HG02885 (cell line): ENCODE data around the gene ITGA8.

Experiments
- ATAC-seq: cut with Tn5 transposase; IDR thresholded peaks from one replicate; pipeline ENCODE4 v1.9.1; 2021; ENCODE audit warnings: mild to moderate bottlenecking; ENCODE audit not compliant: unreplicated experiment, poor library complexity

ITGA8 gene

DNA sequence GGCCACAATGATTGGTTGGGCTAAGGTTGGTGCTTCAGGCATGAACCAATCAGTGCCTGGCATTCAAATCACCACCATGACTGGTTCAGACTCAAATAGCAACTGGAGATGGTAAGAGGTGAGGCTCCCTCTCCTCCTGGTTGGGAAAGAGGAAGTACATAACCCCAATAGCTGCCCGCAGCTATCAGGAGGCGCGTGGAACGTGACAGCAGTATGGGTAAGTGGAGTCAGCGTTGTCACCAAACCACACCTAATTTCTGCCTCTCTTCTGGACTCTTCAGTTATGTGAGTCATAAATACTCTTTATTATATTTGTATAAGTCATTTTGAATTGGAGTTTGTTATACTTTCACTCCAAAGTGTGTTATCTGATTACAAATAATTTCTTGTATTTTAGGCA is 17.9 kb upstream of the ITGA8 start:
- ATAC-seq, result no peak

- ATAC-seq, result no peak
Observed at GRCh38 chr10:15735763-15736162, 16.0 kb upstream of the ITGA8 start.

- no peak for ATAC-seq
Observed at GRCh38 chr10:15730341-15730740, 10.6 kb upstream of the ITGA8 start.

DNA sequence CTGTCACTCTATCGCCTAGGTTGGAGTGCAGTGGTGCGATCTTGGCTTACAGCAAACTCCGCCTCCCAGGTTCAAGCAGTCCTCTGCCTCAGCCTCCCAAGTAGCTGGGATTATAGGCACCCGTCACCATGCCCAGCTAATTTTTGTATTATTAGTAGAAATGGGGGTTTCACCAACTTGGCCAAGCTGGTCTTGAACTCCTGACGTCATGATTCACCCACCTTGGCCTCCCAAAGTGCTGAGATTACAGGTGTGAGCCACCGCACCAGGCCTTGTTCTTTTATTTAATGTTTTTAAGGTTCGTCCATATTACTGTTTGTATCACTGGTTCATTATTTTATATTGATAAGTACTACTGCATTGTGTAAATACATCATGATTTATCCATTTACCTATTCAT is 10.2 kb upstream of the ITGA8 start:
- ATAC-seq, result no peak

GRCh38 chr10:15726042-15726441 is 6.3 kb upstream of the ITGA8 start:
- ATAC-seq, result no peak

DNA sequence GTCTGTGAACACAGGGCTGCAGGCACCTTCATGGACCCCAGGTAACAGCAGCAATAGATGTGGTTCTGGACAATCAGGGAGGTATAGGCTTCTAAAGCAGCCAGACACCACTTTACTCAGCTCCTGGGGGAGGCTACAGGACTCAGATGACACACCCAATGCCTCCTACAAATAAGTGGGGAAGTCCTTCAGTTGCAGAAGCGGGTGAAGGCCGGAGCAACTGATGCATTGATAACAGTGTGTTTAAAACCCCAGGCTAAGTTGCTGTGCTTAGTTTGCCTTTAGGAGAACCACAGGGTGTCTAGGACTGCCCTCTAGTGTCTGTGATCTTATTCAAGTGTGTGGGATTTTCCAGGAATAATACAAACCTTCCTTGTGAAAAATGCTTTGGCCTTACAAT is 5.9 kb upstream of the ITGA8 start:
- no peak for ATAC-seq

DNA sequence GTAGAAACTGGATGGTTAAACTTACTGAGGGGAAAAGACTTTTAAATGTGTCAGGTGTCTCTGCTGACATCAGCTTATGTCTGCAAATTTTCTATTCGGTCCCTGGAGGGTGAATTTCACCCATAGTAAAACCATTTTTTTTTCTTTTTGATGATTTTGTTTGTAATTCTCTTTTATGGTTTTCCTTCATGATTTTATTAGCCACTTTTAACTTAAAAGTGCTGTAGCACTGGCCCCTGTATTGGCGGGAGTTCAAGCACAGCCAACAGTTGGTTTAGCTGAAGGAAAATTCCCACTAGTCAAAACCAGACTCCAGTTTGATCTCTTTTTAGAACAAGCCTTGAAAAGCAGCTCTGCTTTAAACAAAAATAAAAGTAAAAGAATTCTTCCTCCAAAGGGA is 5.0 kb upstream of the ITGA8 start:
- no peak for ATAC-seq

- no peak for ATAC-seq
Observed at GRCh38 chr10:15723803-15724202, 4.1 kb upstream of the ITGA8 start.

DNA sequence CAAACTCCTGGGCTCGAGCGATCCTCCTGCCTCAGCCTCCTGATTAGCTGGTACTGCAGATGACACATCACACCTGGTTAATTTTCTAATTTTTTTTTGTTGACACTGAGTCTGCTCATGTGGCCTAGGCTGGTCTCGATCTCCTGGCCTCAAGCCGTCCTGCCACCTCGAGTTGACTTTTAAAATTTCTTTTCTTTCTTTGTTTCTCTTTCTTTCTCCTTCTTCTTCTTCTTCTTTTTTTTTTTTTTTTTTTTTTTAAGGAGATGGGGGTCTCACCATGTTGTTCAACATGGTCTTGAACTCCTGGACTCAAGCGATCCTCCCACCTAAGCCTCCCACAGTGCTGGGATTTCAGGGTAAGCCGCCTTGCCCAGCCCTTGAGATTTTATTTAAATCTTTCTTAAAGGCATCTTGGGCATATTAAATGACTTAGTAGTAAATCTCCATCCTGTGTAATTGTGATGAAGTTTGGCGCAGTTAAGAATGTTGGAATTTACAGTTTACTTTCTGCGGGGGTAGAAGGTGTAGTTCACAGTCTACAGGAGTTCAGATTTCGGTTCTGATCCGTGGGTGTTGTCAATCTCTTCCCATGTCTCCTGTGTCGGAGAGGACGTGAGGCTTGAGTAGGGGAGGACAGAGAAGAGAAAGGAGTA is 1.0 kb upstream of the ITGA8 start:
- ATAC-seq, result no peak

GRCh38 chr10:15719049-15719898 is 448 bp downstream of the ITGA8 start:
- ATAC-seq, result no peak

DNA sequence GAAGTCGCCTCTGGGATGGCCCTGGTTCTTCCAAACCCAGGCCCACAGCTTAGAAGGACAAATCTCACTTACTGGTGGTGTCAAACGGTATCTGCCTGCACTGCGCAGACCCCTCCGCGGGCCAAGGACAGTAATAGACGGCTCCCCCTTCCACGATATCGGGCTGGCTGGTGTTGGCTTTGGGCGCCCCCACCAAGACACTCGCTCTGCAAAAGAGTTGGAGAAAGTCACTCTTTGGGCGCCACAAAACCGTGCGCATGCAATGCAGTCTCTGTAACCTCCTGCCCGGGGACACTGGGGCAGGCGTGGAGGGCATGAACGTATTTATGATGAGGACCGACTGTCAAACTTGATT is 1.1 kb downstream of the ITGA8 start:
- ATAC-seq, result no peak

DNA sequence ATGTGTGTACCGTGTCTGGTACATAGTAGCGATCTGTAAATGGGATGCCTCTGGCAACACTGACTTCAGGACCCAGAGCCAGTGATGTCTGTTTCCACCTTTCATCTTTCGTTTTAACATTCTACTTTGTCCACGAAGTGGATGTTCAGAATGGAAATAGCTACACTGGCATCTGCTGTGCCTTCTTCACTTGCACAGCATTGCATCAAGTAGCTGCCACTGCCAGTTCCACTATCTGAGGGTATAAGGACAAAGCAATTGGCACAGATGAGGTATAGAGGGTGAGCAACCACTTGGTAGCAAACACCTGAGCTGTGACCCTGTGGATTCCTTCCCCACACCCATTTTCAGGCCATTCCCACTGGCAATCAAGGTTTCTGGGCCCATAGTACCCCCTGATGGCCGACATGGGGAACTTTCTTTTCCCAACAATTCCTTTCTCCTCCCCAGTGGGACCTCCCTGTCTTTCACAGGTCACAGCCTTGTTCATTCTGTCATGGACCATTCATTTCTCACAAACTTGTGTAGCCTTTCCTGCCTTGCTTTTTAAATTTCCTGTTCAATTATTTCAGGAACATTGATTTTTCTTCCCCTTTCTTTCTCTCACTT is 4.0 kb downstream of the ITGA8 start:
- no peak for ATAC-seq

DNA sequence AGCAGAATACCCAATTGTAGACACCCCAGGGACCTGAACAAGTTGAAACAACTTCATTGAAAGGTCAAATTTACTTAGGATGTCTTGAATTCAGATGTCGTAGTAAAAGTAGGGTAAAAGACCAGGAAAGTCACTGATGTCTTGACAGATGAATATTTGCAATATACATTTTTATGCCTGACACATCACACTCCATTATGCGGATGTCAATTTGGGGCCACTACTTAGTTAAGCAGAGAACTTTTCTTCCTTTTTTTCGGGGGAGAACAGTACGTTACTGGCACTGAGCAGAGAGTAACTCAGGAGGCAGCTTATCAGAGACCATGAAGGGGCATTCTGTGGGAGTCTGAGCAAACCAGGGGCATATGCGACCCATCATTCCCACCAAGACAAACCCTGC is 4.9 kb downstream of the ITGA8 start:
- ATAC-seq, result no peak

DNA sequence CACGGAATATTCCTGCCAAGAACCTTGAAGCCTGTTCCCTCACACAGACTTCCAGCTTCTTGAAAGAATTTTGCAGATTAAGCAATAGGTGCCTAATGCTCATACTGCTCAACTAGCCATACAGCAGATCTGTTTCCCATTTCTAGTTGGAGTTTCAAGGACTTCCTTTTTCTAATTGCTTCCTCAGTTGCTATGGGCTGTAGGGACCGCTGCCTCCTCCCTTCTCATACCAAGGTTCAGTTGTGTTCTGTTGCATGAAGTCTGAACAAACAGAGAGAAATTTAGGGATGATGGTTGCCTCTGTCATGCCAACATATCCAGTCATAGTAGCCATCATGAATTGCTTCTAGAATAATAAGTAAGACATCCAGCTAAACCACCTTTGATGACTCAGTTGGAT is 6.8 kb downstream of the ITGA8 start:
- ATAC-seq, result no peak

GRCh38 chr10:15710455-15710854 is 9.3 kb downstream of the ITGA8 start:
- no peak for ATAC-seq

GRCh38 chr10:15705298-15705697 is 14.4 kb downstream of the ITGA8 start:
- no peak for ATAC-seq

DNA sequence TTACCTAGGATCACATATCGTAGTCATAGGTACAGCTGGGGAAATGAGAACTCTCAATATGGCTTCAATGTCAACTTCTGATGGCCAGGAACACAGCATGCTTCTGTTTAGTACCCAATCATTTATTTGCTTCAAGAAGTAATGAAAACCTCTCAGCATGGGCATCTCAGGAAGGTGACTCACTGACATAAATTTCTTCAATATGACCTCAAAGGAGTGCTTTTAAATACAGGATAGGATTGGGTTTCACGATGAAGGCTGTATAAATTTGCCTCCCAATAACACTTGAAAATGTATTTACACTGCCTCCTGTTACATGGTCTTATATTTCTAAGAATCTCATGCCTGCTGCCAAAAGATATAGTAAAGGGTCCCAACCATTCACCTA is 15.1 kb downstream of the ITGA8 start:
- no peak for ATAC-seq

DNA sequence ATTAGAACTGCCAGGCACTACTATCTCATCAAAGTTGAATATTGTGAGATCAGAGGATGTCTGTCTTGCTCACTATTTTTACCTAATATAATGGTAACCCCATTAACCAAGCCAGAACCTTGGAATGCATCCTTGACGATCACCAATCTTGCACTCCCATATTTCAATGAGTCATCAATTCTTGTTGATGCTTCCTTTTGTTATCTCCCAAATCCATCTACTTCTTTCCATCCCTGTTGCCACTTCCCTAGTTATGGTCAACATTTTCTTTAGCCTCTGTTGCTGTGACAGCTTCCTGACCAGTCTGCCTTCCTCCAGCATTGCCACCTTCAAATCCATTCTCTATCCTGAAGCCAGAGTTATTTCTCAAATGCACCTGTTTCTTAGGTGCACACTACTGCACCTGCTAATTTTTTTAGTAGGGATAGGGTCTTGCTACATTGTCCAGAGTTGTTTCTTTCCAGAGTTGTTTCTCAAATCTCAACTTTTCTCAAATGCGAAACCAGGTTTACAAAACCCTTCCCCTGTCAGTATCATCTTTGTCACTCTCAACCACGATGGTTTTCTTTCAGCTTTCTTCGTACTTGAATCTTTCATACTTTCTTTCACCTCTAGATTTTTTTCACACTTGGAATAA is 15.7 kb downstream of the ITGA8 start:
- no peak for ATAC-seq

- no peak for ATAC-seq
Observed at GRCh38 chr10:15703151-15703880, 16.4 kb downstream of the ITGA8 start.

DNA sequence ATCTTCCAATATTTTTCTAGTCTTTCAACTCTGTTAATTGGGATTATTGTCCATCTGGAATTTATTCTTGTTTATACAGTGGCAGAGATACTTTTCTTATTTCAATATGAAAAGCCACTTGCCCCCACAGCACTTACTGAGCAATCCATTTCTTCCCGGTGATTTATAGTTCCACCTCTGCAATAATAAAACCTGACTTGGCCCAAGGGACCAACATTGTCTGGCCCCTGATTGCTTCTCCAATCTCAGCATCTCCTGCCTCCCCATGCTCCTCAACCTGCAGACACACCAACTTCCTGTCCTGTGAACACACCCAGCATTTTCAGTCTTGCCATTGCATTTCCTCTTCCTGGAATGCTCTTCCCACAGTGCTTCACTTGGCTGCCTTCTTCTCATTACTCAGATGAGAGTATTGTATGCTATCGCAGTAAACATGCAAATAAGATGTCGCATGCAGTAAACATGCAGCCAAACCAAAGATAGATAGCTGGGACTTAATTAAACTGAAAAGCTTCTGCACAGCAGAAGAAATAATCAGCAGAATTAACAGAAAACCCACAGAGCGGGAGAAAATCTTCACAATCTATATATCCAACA is 19.5 kb downstream of the ITGA8 start:
- no peak for ATAC-seq
